GM10847 (cell line): Measurements from ENCODE around the gene NBEAL1.

Source experiments
- POLR2A ChIP-seq: IDR thresholded peaks from 2 replicates; pipeline ENCODE4 v1.6.1; 2011; ENCODE audit not compliant: insufficient read length; ENCODE audit errors: extremely low read depth

Gene NBEAL1

GRCh38 chr2:203030991-203031390 is 16.3 kb downstream of the NBEAL1 start:
- TF ChIP-seq POLR2A: no peak

DNA sequence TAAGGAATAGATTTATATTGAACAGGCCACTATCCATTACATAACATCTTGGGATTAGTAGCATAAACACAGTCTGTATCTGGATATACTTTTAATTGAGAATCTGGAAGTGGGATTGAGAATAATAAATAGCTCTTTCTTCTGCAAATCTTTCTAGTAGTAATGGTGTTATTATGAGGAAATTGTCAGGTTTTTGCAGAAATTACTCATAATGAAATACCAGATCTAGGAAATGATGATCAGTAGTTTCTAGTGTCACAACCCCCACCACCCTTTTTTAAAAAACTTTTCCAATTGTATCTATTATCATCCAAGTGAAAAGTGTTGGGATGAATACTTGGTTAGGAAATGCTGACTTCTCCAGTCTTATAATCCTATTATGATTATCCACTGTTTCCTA is 18.7 kb downstream of the NBEAL1 start:
- TF ChIP-seq POLR2A: no peak

GRCh38 chr2:203035879-203036470 is 21.3 kb downstream of the NBEAL1 start:
- no peak for TF ChIP-seq POLR2A

- no peak for TF ChIP-seq POLR2A
Measured at GRCh38 chr2:203037026-203037425, 22.4 kb downstream of the NBEAL1 start.

DNA sequence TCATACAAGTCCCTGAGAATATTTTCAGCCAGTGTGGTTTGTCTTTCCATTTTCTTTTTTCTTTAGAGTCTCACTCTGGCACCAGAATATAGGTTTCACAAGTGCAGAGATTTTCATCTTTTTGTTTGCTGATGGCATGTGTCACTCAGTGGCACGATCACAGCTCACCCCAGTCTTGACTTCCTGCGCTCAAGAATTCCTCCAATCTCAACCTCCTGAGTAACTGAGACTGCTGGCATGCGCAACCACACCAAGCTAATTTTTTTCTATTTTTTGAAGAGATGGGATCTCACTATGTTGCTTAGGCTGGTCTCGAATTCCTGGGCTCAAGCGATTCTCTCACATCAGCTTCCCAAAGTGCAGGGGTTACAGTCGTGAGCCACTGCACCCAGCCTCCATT is 23.9 kb downstream of the NBEAL1 start:
- no peak for TF ChIP-seq POLR2A

DNA sequence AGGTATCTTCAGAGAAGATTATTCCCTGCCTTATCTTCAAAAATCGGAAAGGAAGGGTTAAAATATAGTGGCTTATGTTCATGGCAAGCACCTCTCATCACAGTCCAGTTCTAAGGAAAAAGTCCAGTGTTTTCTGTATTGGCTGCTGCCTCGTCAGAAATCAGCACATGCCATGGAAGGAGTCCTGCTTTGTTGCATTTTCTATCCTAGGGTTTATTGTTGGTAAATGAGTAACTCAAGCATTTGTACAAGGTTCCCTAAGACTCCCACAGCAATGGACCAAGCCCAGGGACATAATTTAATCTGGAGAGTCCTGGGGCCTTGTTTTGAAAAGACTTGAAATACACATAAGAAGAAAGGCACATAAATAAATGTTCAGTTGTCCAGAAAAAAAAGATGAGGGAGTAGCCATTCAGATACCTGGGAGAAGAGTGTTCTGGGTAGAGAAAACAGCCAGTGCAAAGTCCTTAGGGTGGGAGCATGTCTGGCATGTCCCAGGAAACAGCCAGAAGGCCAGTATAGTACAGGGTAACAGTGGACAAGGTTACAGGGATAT is 26.4 kb downstream of the NBEAL1 start:
- TF ChIP-seq POLR2A: no peak

DNA sequence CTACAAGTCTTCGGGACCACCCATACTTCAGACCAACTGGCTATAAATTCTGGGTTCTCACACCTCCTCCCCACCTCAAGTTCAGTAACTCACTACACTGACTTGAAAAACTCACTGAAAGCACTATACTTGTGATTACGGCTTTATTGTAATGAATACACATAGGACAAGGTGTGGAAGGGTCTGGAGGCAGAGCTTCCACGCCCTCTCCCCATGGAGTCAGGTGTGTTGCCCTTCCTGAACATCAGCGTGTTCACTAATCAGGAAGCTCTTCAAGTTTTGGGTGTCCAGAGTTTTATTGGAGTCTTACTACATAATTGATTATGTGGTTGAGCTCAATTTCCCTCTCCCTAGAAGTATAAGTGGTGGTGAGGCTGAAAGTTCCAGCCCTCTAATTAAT is 27.5 kb downstream of the NBEAL1 start:
- no peak for TF ChIP-seq POLR2A

GRCh38 chr2:203043226-203043625 is 28.6 kb downstream of the NBEAL1 start:
- TF ChIP-seq POLR2A: no peak

DNA sequence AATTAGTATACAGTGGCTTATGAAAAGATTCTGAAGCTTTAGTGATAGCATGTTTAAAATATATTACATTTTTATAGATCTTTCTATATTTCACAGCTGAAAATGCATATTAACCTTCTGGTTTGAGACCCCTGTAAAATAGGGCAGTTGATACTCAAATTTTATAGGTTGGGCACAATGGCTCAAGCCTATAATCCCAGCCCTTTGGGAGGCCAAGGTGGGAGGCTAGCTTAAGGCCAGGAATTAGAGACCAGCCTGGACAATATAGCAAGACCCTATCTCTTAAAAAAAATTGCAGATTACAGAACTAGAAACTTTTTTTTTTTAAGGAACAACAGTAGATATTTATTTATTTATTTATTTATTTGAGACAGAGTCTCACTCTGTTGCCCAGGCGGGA is 31.2 kb downstream of the NBEAL1 start:
- TF ChIP-seq POLR2A: no peak

DNA sequence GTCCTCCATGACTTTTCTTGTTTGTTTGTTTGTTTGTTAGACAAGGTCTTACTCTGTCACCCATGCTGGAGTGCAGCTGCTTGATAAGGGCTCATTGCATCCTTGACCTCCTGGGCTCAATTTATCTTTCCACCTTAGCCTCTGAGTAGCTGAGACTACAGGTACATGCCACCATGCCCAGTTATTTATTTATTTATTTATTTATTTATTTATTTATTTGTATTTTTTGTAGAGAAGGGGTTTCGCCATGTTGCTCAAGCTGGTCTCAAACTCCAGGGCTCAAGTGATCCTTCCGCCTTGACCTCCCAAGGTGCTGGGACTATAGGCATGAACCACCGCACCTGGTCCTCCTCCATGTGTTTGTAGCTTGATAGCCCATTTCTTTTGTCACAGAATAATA is 37.9 kb downstream of the NBEAL1 start:
- no peak for TF ChIP-seq POLR2A

DNA sequence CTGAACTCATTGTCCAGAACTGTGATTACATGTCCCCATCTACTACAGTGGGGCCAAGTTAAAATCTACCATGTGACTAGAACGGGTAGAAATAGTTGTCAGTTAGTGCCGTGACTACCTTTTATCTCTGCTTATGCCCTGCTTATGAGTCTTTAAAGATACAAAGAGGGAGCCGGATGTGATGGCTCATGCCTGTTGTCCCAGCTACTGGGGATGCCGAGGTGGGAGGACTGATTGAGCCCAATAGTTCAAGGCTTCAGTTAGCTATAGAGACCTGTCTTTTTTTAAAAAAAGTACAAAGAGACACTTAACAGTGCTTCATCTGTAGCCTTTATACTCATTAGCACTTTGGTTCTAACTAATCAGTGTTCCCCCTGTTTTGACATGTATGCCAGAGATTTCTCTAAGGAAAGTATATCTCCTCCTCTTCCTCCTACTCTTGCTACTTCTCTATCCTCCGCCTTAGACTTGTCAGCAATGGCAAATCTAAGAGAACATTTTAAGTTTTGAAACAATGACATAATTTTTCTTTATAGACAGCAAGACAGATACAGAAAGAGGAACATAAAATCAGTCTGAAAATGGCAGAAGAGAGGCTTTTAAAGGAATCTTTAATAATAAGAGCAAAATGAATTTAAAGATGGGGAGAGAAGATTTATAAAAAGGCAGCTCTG is 45.0 kb downstream of the NBEAL1 start:
- no peak for TF ChIP-seq POLR2A

GRCh38 chr2:203061346-203061745 is 46.7 kb downstream of the NBEAL1 start:
- no peak for TF ChIP-seq POLR2A

DNA sequence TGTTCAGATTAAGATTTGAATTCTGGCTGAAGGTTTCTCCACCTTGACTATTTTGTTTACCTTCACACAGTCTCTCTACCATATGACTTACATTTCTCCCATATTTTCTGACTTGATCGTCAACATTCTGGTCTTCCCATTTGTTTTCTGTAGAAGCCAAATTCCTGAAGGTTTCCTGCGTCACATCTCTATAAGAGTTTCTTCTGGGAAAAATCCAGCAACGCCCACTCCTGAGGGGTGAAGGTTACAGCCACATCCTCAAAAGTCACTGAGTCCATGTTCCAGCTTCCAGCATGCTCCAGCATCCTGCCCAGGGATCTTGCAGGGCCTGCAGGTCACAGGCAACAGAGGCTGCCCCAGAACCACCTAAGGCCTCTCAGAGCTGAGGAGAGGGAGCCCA is 47.5 kb downstream of the NBEAL1 start:
- TF ChIP-seq POLR2A: no peak

DNA sequence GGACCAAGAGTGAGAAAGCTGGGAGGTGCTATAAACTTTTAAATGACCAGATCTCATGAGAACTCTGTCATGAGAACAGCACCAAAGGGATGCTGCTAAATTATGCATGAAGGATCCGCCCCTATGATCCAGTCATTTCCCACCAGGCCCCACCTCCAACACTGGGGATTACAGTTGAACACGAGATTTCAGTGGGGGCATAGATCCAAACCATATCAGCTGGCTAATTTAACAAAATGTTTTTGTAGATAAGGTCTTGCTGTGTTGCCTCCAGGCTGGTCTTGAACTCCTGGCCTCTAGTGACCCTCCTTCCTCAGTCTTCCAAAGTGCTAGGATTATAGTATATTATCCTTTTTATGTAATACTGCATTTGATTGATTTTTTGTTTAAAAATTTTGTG is 56.0 kb downstream of the NBEAL1 start:
- no peak for TF ChIP-seq POLR2A

DNA sequence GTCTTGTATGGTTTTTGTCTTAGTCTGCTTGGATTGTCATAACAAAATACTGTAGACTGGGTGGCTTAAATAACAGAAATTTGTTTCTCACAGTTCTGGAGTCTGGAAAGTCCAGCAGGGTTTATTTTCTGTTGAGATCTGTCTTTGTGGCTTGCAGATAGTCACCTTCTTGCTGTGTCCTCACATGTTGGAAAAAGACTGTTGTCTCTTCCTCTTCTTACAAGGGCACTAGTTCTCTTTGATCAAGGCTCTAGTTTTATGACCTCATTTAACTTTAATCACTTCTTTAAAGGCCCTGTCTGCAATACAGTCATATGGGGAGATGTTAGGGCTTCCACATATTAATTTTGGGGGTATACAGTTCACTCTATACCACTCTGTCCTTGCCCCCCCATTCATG is 56.5 kb downstream of the NBEAL1 start:
- TF ChIP-seq POLR2A: no peak

GRCh38 chr2:203072371-203072770 is 57.7 kb downstream of the NBEAL1 start:
- no peak for TF ChIP-seq POLR2A

GRCh38 chr2:203077451-203077850 is 62.8 kb downstream of the NBEAL1 start:
- TF ChIP-seq POLR2A: no peak
